GM20000 (cell line): ENCODE data around the gene C1QTNF7.

ENCODE experiments used
- DNase-seq: peaks from one replicate; pipeline ENCODE4 v3.0.0; 2012; ENCODE audit warnings: low spot score
- TF ChIP-seq, protein P1 (sequence below): IDR thresholded peaks from 2 replicates; pipeline ENCODE4 v1.5.1; 2012; ENCODE audit warnings: mild to moderate bottlenecking, control low read depth; ENCODE audit errors: extremely low read depth, missing control alignments

C1QTNF7 gene, protein sequence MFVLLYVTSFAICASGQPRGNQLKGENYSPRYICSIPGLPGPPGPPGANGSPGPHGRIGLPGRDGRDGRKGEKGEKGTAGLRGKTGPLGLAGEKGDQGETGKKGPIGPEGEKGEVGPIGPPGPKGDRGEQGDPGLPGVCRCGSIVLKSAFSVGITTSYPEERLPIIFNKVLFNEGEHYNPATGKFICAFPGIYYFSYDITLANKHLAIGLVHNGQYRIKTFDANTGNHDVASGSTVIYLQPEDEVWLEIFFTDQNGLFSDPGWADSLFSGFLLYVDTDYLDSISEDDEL

DNA sequence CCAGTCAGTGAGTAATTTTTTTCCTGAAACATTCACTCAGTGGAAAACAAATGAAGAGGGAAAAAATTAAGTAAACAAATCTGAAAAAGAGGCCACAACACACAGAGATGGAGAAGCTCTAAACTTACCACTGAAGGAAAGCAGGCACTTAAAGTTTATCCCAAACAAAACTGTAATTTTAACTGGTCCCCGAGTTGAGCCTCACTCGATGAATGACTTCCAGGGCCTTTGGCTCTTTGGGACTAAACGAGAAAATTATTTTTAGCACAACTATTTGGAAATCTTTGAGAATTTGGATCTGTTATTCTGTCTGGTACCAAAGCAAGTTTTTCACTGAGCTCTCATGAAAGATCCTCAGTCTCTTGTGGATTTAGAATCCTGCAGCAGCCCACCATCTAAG lies at the start of gene C1QTNF7:
Gene C1QTNF7, plus strand, starts transcription at position 333 of the 400 bp plus-strand sequence. CDS start 7,711 bp downstream, outside the sequence.
- DNase-seq: no peak
- TF ChIP-seq, protein P1, sequence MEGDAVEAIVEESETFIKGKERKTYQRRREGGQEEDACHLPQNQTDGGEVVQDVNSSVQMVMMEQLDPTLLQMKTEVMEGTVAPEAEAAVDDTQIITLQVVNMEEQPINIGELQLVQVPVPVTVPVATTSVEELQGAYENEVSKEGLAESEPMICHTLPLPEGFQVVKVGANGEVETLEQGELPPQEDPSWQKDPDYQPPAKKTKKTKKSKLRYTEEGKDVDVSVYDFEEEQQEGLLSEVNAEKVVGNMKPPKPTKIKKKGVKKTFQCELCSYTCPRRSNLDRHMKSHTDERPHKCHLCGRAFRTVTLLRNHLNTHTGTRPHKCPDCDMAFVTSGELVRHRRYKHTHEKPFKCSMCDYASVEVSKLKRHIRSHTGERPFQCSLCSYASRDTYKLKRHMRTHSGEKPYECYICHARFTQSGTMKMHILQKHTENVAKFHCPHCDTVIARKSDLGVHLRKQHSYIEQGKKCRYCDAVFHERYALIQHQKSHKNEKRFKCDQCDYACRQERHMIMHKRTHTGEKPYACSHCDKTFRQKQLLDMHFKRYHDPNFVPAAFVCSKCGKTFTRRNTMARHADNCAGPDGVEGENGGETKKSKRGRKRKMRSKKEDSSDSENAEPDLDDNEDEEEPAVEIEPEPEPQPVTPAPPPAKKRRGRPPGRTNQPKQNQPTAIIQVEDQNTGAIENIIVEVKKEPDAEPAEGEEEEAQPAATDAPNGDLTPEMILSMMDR: no peak

DNA sequence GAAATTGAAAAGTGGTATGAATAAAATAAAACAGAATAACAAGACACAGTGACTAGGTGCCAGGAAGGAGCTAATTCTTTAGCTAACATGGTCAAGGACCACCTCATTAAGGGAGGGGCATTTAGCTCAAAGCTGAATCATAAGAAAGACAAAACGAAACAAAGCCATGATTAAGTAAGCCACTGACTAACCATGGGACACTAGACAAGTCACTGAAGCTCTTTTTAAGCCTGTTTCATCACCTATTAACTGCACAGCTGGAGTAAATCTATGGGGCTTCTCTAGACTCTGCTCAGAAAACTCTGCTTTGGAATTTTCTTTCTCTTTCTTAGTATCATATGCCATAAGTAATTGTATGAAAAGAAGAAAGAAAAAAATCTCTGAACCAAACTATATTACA lies 49.8 kb upstream of the C1QTNF7 start:
- no peak for DNase-seq
- TF ChIP-seq, protein P1: no peak

DNA sequence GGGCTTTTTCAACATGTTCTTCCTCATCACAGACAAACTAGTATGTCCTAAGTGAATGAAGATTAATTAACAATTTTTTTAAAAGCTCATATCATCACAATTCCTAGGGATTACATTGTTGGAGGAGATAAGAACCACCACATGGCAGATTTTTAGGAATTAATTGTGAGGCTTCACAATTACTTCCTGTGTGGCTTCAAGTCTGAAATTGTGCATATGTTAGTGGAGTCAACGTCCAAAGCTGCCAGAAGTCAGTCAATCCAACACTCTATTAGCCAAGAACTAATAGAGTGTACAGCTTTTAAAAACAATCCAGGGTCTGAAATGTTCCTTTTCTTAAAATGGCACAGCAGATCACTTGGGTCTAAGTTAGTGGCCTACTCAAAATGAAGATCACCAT lies 49.3 kb upstream of the C1QTNF7 start:
- DNase-seq: no peak
- TF ChIP-seq, protein P1: no peak

DNA sequence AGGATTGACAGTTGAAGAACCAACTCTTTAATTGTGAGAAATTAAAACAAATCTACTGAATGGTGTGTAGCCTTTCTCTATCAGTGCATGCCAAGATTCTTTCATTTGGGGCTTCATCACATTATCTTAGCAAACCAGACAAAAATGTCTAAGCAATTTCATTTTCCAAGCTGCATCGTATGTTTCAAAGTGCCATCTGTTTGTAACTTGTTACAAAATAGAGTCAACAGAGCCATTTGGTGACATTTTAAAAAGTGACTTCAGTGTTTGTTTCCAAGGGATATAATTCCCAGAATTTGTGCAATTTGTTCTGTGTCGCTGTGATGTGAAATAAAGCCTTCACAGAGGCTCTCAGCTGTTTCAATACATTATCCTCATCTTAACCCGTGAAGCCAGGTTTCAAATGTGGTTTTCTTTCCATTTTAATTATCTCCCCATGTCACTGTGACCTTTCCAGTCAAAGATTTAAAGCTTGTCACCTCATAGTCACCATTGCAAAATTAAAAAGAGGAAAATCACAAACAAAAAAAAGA lies 46.0 kb upstream of the C1QTNF7 start:
- DNase-seq: no peak
- TF ChIP-seq, protein P1: no peak

DNA sequence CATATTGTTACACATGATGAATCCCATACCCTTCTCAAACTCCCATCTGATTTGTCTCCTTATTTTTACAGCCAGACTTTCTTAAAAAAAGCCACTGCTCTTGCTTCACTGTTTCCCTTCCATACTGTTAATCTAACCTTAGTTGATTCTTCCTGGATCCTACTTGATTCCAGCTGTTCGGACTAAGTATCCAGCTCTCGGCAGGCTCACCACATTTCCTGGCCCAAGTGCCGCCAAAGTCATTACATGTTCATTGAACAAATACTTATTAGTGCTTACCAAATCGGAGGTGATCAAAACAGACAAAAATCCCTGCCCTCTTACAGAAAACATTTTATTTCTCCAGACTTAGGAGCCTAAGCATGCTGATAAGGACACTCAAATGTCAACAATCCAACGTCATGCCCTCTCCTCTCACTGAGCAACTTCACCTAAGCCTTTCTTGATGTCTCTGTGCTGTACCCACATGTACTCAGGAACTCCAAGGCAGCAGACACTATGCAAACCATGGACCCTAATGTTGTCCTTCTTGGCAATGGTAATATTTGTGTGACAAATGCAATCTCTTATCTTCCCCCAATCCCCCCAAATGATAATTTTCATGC lies 45.1 kb upstream of the C1QTNF7 start:
- DNase-seq: no peak
- TF ChIP-seq, protein P1: no peak

DNA sequence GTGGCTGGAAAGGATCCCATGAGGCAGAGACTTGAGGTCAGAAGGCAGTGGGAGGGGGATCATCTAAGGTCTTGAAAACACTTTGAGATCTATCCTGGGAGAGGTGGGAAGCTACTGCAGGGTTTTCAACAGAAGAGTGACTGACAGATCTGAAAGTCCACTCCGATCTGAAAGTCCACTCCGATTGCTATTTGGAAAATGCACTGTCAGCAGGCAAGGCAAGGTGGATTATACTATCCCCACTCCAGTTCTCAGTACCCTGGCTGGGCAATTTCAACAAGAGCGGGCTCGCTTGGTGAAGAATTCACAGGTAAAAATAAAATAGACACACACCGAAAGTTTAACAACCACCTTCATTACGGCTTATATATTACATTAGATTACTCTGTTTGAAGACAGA lies 42.3 kb upstream of the C1QTNF7 start:
- no peak for DNase-seq
- TF ChIP-seq, protein P1: no peak

DNA sequence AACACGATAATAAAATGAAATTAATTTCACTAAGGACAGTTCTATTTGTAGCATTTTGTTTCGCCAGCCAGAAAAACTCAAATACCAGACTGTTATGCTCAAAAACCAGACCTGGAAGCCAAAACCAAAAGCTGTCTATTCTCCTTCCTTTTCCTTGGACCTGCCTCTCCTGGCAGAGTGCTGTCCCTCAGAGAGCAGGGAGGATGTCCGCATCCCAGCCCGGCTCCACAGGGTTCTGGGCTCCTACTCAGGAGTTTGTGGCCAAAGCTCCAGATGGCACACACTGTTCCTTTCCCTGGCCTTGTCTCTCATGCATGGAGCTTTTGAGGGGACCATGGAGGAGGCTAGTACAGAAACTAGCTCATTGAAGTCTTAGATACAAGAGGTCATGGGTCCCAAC lies 41.9 kb upstream of the C1QTNF7 start:
- no peak for DNase-seq
- TF ChIP-seq, protein P1: no peak
